Measurements from ENCODE around the gene ATPAF2. TPM values are rescaled to one million over a fixed set of nuclear protein-coding genes. Genes with fewer than 3 reads are reported as not detected.
A peak's percentile ranks its signal among the peaks of the same experiment; 100 is the strongest.

ATPAF2 gene
- polyA plus RNA-seq, 2 of the 4 experiments (the other 2 are of a cell fraction), result 20.0 to 21.4 TPM

DNA sequence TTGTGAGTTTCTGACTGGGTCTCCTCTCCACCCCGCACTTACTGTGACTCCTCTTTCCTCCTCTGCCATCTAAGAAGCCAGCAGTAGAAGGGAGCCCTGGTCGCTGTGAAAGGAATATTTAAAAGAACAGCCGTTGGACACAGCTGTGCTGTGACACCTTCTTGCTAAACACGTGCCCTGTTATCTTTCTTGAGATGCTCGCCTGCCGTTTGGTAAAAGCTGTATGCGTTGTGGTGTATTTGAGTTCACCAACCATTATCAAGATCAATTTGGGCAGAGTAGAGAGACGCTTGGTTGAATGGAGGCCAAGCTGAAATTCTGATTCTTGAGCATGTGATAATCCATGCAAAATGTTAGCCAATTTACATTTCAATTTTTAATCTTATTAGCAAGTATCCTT is 4.0 kb upstream of the ATPAF2 start:
- no peak for TF ChIP-seq PHF8 (IDR thresholded peaks at IDR 0.05; ENCODE audit: borderline replicate concordance, low read depth)
- TF ChIP-seq HOXB5 (CRISPR knock-in tag; IDR thresholded peaks at IDR 0.05), result no peak
- no peak for TF ChIP-seq ESRRA (IDR thresholded peaks at IDR 0.05; ENCODE audit: borderline replicate concordance, low read length)
- TF ChIP-seq ELK1 (IDR thresholded peaks at IDR 0.05; ENCODE audit: low read depth, low read length), result no peak
- TF ChIP-seq JUN (IDR thresholded peaks at IDR 0.05), result no peak
- TF ChIP-seq NPAS2 (CRISPR knock-in tag; IDR thresholded peaks at IDR 0.05; ENCODE audit: borderline replicate concordance), result no peak
- no peak for TF ChIP-seq USF2 (IDR thresholded peaks at IDR 0.05)
- TF ChIP-seq RFX5 (IDR thresholded peaks at IDR 0.05), result no peak
- no peak for TF ChIP-seq HEYL (CRISPR knock-in tag; IDR thresholded peaks at IDR 0.05)
- no peak for TF ChIP-seq PBX3 (IDR thresholded peaks at IDR 0.05)
- TF ChIP-seq, protein P1, sequence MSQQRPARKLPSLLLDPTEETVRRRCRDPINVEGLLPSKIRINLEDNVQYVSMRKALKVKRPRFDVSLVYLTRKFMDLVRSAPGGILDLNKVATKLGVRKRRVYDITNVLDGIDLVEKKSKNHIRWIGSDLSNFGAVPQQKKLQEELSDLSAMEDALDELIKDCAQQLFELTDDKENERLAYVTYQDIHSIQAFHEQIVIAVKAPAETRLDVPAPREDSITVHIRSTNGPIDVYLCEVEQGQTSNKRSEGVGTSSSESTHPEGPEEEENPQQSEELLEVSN (IDR thresholded peaks at IDR 0.05; ENCODE audit: borderline replicate concordance, low read depth), result no peak
- TF ChIP-seq, protein P2, sequence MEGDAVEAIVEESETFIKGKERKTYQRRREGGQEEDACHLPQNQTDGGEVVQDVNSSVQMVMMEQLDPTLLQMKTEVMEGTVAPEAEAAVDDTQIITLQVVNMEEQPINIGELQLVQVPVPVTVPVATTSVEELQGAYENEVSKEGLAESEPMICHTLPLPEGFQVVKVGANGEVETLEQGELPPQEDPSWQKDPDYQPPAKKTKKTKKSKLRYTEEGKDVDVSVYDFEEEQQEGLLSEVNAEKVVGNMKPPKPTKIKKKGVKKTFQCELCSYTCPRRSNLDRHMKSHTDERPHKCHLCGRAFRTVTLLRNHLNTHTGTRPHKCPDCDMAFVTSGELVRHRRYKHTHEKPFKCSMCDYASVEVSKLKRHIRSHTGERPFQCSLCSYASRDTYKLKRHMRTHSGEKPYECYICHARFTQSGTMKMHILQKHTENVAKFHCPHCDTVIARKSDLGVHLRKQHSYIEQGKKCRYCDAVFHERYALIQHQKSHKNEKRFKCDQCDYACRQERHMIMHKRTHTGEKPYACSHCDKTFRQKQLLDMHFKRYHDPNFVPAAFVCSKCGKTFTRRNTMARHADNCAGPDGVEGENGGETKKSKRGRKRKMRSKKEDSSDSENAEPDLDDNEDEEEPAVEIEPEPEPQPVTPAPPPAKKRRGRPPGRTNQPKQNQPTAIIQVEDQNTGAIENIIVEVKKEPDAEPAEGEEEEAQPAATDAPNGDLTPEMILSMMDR (IDR thresholded peaks at IDR 0.05), result no peak
- TF ChIP-seq HOXB13 (CRISPR knock-in tag; IDR thresholded peaks at IDR 0.05; ENCODE audit: low read depth), result no peak
- no peak for TF ChIP-seq JUNB (IDR thresholded peaks at IDR 0.05)
- 90% methylated on average over 8 of the region's 8 CpGs for WGBS (ENCODE audit: missing lambda C conversion rate)
- Histone ChIP-seq H3K4me3 (no peak overlapping the region), H3K9me3 (no peaks in the 10 kb centered on the region), H3K4me1 (peaks cover 25% of the 10 kb centered on the region), H3K4me2 (no peak overlapping the region), H3K27ac (no peak overlapping the region)
- ChIA-PET CTCF (interaction anchor here (2.0 kb wide), 1 partner anchor 152 kb away, joined by 10 read pairs; no protein-coding TSS in a partner anchor), POLR2A (no interaction called here)
- no peak for FAIRE-seq
- no peak for ATAC-seq
- no peak for DNase-seq (ENCODE audit: low read depth in 1 of 2, low spot score in 1 of 2)

DNA sequence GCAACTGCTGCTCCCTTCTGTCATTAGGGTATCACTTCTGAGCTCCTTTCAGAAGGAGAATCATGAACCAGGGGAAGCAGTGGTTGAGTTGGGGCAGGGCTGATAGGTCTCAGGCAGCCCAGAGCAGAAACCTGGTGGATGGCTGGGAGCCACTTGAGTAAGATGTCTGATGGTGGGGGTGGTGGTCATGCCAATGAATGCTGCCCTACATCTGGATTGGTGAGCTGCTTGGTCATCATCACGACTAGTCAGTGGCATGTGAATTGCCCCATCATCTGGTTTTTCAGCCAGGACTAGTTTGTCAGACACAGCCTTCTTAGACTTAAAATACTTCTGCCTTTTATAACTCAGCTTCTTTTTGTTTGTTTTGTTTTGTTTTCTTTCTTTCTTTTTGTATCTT is 2.8 kb upstream of the ATPAF2 start:
- CTCF ChIA-PET, result interaction anchor here (1.0 to 2.0 kb wide), 3 partner anchors 8 to 151 kb away, joined by 3 to 10 read pairs (median 4); partner anchors contain the start of genes DRC3 and TOM1L2
- TF ChIP-seq MAFK (IDR thresholded peaks at IDR 0.05; ENCODE audit: partially characterized antibody), result no peak
- TF ChIP-seq EP300 (IDR thresholded peaks at IDR 0.05), result no peak
- TF ChIP-seq HOXA7 (CRISPR knock-in tag; IDR thresholded peaks at IDR 0.05), result no peak
- no peak for TF ChIP-seq POLR2A (IDR thresholded peaks at IDR 0.05; ENCODE audit: low read length)
- Histone ChIP-seq H3K9me3 (no peaks in the 10 kb centered on the region), H3K4me3 (no peak overlapping the region), H3K4me1 (peaks cover 31% of the 10 kb centered on the region), H3K27ac (no peak overlapping the region), H3K4me2 (peak overlapping the region; percentile 89; the same call in 2 of the 3 replicates)
- no peak for FAIRE-seq
- POLR2A ChIA-PET, result no interaction called here
- no peak for ATAC-seq
- DNase-seq (ENCODE audit: low read depth in 1 of 2, low spot score in 1 of 2), result peak in 1 of 2 experiments; percentile 25
- 26% methylated on average over 1 of the region's 1 CpG for WGBS (ENCODE audit: missing lambda C conversion rate)

DNA sequence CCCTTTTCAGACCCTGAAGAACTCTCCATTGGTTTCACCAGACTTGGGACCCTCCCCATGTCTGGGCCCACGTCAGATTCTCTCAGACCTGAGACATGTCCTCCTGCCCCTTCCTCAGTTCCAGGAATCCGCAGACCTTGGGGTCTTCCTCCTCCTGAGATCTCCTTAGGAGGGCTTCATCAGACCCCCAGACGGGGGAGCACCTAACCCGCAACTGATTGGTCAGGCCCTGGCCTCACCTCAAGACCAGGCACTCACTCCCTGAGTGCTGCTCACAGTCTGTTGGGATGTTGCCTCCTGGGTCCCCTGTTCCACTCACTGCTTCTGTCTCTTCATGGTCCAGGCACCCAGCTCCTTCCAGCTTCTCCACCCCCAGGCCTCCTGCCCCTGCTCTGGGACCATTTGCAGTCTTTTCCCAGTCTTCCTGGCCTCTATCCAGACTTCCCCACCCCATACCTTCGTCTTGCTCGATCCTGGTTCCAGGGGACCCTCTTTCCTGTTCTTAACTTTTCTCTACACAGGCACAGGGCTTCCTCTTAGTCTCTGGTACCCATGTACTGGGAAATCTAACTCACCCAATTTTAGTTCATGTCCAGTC is 1.4 kb upstream of the ATPAF2 start:
- no peak for ATAC-seq
- no peak for DNase-seq (ENCODE audit: low read depth in 1 of 2, low spot score in 1 of 2)
- CTCF ChIA-PET, result no interaction called here
- Histone ChIP-seq H3K4me2 (peak overlapping the region; percentile 89), H3K4me3 (peak overlapping the region; percentile 68), H3K4me1 (peaks cover 31% of the 10 kb centered on the region), H3K9me3 (no peaks in the 10 kb centered on the region), H3K27ac (peak overlapping the region; percentile 80 to 92)
- TF ChIP-seq FOXS1 (CRISPR knock-in tag; IDR thresholded peaks at IDR 0.05), result no peak
- TF ChIP-seq, protein P3, sequence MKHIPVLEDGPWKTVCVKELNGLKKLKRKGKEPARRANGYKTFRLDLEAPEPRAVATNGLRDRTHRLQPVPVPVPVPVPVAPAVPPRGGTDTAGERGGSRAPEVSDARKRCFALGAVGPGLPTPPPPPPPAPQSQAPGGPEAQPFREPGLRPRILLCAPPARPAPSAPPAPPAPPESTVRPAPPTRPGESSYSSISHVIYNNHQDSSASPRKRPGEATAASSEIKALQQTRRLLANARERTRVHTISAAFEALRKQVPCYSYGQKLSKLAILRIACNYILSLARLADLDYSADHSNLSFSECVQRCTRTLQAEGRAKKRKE (CRISPR knock-in tag; IDR thresholded peaks at IDR 0.05; ENCODE audit: low read depth), result no peak
- TF ChIP-seq NFE2L2 (conservative IDR thresholded peaks at IDR 0.05; ENCODE audit: low read length), result no peak
- TF ChIP-seq HOXB13 (CRISPR knock-in tag; IDR thresholded peaks at IDR 0.05; ENCODE audit: low read depth), result no peak
- TF ChIP-seq POLR2A (IDR thresholded peaks at IDR 0.05; ENCODE audit: low read length), result no peak
- no peak for TF ChIP-seq CBX2 (IDR thresholded peaks at IDR 0.05; ENCODE audit: borderline replicate concordance, low read depth)
- no peak for TF ChIP-seq JUNB (IDR thresholded peaks at IDR 0.05)
- TF ChIP-seq EP300 (IDR thresholded peaks at IDR 0.05), result no peak
- no peak for TF ChIP-seq RARB (CRISPR knock-in tag; IDR thresholded peaks at IDR 0.05)
- TF ChIP-seq CEBPB (IDR thresholded peaks at IDR 0.05), result no peak
- no peak for TF ChIP-seq SMC3 (IDR thresholded peaks at IDR 0.05)
- no peak for TF ChIP-seq MAFK (IDR thresholded peaks at IDR 0.05; ENCODE audit: partially characterized antibody)
- TF ChIP-seq, protein P4, sequence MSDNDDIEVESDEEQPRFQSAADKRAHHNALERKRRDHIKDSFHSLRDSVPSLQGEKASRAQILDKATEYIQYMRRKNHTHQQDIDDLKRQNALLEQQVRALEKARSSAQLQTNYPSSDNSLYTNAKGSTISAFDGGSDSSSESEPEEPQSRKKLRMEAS (IDR thresholded peaks at IDR 0.05), result no peak
- no peak for TF ChIP-seq RNF2 (IDR thresholded peaks at IDR 0.05; ENCODE audit: borderline replicate concordance, low read depth)
- WGBS (ENCODE audit: missing lambda C conversion rate), result 62% methylated on average over 6 of the region's 6 CpGs
- no peak for FAIRE-seq
- POLR2A ChIA-PET, result no interaction called here
